ENCODE results near the gene LRP11.

LRP11 gene

DNA sequence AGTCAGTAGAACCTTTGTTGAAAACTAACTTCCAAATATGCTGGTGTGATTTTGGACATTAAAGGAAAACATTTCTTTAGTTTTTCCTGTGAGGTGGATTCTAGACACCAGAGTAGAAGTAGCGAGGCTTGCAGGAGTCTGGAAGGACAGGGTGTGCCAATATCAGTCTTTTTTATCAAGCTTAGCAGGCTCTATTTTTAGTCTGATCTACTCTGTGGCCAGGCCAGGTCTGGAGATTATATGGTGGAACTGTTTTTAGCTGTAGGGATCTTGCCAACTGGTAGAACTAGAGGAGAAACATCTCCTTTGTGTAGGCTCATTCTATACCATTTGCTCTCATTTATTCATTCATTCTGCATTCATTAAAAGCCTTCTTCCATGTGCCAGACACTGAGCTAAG, 42.7 kb downstream of the LRP11 start:
- no peak overlapping the region for H2AFZ ChIP-seq (ENCODE audit: low read length)
- no peak overlapping the region for H3K27ac ChIP-seq (ENCODE audit: low read depth, low read length, poor library complexity, severe bottlenecking)
- no peak overlapping the region for H3K4me2 ChIP-seq (ENCODE audit: low read length)
- H3K9me3 ChIP-seq (ENCODE audit: low read length): no peaks in the 10 kb centered on the region
- TF ChIP-seq, protein P1, sequence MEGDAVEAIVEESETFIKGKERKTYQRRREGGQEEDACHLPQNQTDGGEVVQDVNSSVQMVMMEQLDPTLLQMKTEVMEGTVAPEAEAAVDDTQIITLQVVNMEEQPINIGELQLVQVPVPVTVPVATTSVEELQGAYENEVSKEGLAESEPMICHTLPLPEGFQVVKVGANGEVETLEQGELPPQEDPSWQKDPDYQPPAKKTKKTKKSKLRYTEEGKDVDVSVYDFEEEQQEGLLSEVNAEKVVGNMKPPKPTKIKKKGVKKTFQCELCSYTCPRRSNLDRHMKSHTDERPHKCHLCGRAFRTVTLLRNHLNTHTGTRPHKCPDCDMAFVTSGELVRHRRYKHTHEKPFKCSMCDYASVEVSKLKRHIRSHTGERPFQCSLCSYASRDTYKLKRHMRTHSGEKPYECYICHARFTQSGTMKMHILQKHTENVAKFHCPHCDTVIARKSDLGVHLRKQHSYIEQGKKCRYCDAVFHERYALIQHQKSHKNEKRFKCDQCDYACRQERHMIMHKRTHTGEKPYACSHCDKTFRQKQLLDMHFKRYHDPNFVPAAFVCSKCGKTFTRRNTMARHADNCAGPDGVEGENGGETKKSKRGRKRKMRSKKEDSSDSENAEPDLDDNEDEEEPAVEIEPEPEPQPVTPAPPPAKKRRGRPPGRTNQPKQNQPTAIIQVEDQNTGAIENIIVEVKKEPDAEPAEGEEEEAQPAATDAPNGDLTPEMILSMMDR (IDR thresholded peaks at IDR 0.05; ENCODE audit: low read length): no peak
- no peak for TF ChIP-seq EZH2 (IDR thresholded peaks at IDR 0.05; ENCODE audit: borderline replicate concordance, low read length)
- no peaks in the 10 kb centered on the region for H3K36me3 ChIP-seq (ENCODE audit: insufficient read depth, low read length)
- no peaks in the 10 kb centered on the region for H3K4me1 ChIP-seq (ENCODE audit: insufficient read depth, low read length, severe bottlenecking)
- H3K4me3 ChIP-seq (ENCODE audit: low read depth, low read length, poor library complexity, severe bottlenecking): no peak overlapping the region
- H3F3A ChIP-seq (ENCODE audit: insufficient read depth, low read length): no peaks in the 10 kb centered on the region; the same call in 1 of the 2 replicates
- no peaks in the 10 kb centered on the region for H3K27me3 ChIP-seq (ENCODE audit: insufficient read depth, low read length)
- H4K20me1 ChIP-seq (ENCODE audit: insufficient read depth, low read length): no peaks in the 10 kb centered on the region
- H3K9ac ChIP-seq (ENCODE audit: low read length): no peak overlapping the region
- no peaks in the 10 kb centered on the region for H3K79me2 ChIP-seq (ENCODE audit: insufficient read depth, low read length)
- no peaks in the 10 kb centered on the region for H3K9me2 ChIP-seq (ENCODE audit: low read depth, low read length)

DNA sequence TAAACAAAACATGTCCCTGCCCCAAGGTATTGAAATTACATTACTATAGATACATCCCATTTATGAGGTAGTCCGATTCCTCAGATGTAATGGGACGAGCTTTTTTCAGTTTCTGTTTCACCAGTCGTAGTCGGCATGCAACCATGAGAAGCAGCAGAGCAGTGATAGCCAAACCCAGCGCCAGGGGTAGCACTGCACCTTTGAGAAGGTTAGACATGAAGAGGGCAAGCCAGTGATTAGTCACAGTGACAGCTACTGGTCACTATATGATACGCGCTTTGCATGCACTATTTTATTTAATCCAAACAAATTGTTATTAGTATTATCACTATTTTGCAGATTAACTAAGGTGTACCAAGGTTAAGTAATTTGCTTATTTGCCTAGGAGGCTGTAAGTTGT, 43.7 kb downstream of the LRP11 start:
- H3K4me3 ChIP-seq (ENCODE audit: low read depth, low read length, poor library complexity, severe bottlenecking): no peak overlapping the region
- TF ChIP-seq, protein P1 (IDR thresholded peaks at IDR 0.05; ENCODE audit: low read length): peak; percentile 19; the same call in 1 of the 2 replicates
- TF ChIP-seq EZH2 (IDR thresholded peaks at IDR 0.05; ENCODE audit: borderline replicate concordance, low read length): no peak
- no peaks in the 10 kb centered on the region for H3K9me2 ChIP-seq (ENCODE audit: low read depth, low read length)
- H2AFZ ChIP-seq (ENCODE audit: low read length): no peak overlapping the region
- no peaks in the 10 kb centered on the region for H3K4me1 ChIP-seq (ENCODE audit: insufficient read depth, low read length, severe bottlenecking)
- no peak overlapping the region for H3K27ac ChIP-seq (ENCODE audit: low read depth, low read length, poor library complexity, severe bottlenecking)
- no peaks in the 10 kb centered on the region for H3K79me2 ChIP-seq (ENCODE audit: insufficient read depth, low read length)
- H3K9ac ChIP-seq (ENCODE audit: low read length): no peak overlapping the region
- no peak overlapping the region for H3K4me2 ChIP-seq (ENCODE audit: low read length)
- H3F3A ChIP-seq (ENCODE audit: insufficient read depth, low read length): no peaks in the 10 kb centered on the region; the same call in 1 of the 2 replicates
- no peaks in the 10 kb centered on the region for H3K36me3 ChIP-seq (ENCODE audit: insufficient read depth, low read length)
- no peaks in the 10 kb centered on the region for H4K20me1 ChIP-seq (ENCODE audit: insufficient read depth, low read length)
- no peaks in the 10 kb centered on the region for H3K27me3 ChIP-seq (ENCODE audit: insufficient read depth, low read length)
- H3K9me3 ChIP-seq (ENCODE audit: low read length): no peaks in the 10 kb centered on the region

GRCh38 chr6:149815788-149816187, 48.4 kb downstream of the LRP11 start:
- H3K4me2 ChIP-seq (ENCODE audit: low read length): no peak overlapping the region
- no peak overlapping the region for H2AFZ ChIP-seq (ENCODE audit: low read length)
- H3K9ac ChIP-seq (ENCODE audit: low read length): no peak overlapping the region
- no peaks in the 10 kb centered on the region for H3K9me2 ChIP-seq (ENCODE audit: low read depth, low read length)
- no peaks in the 10 kb centered on the region for H4K20me1 ChIP-seq (ENCODE audit: insufficient read depth, low read length)
- H3K79me2 ChIP-seq (ENCODE audit: insufficient read depth, low read length): no peaks in the 10 kb centered on the region
- H3K4me1 ChIP-seq (ENCODE audit: insufficient read depth, low read length, severe bottlenecking): no peaks in the 10 kb centered on the region
- H3K9me3 ChIP-seq (ENCODE audit: low read length): no peaks in the 10 kb centered on the region
- TF ChIP-seq, protein P1 (IDR thresholded peaks at IDR 0.05; ENCODE audit: low read length): no peak
- TF ChIP-seq EZH2 (IDR thresholded peaks at IDR 0.05; ENCODE audit: borderline replicate concordance, low read length): no peak
- H3K36me3 ChIP-seq (ENCODE audit: insufficient read depth, low read length): peaks cover 15% of the 10 kb centered on the region
- H3K4me3 ChIP-seq (ENCODE audit: low read depth, low read length, poor library complexity, severe bottlenecking): no peak overlapping the region
- no peaks in the 10 kb centered on the region for H3K27me3 ChIP-seq (ENCODE audit: insufficient read depth, low read length)
- no peaks in the 10 kb centered on the region; the same call in 1 of the 2 replicates for H3F3A ChIP-seq (ENCODE audit: insufficient read depth, low read length)
- H3K27ac ChIP-seq (ENCODE audit: low read depth, low read length, poor library complexity, severe bottlenecking): no peak overlapping the region

Data from OCI-LY1 (cell line).